GM19193 (cell line): Measurements from ENCODE around the gene KIF15.

Source experiments
- POLR2A ChIP-seq: IDR thresholded peaks from 4 replicates; pipeline ENCODE4 v1.6.1; 2011; ENCODE audit not compliant: insufficient read depth, insufficient read length; ENCODE audit errors: extremely low read depth

KIF15 gene

GRCh38 chr3:44782891-44783290 is 21.3 kb downstream of the KIF15 start:
- TF ChIP-seq POLR2A, result no peak

GRCh38 chr3:44795197-44795596 is 33.6 kb downstream of the KIF15 start:
- no peak for TF ChIP-seq POLR2A

GRCh38 chr3:44802011-44802410 is 40.4 kb downstream of the KIF15 start:
- no peak for TF ChIP-seq POLR2A

GRCh38 chr3:44803298-44803697 is 41.7 kb downstream of the KIF15 start:
- no peak for TF ChIP-seq POLR2A

GRCh38 chr3:44805960-44806359 is 44.4 kb downstream of the KIF15 start:
- no peak for TF ChIP-seq POLR2A

- no peak for TF ChIP-seq POLR2A
These were observed 53.2 kb downstream of the KIF15 start for GRCh38 chr3:44814751-44815150.

GRCh38 chr3:44825264-44825925 is 63.8 kb downstream of the KIF15 start:
- TF ChIP-seq POLR2A, result no peak

- no peak for TF ChIP-seq POLR2A
These were observed 65.6 kb downstream of the KIF15 start for GRCh38 chr3:44827196-44827595.

GRCh38 chr3:44831232-44831631 is 69.6 kb downstream of the KIF15 start:
- TF ChIP-seq POLR2A, result no peak

- no peak for TF ChIP-seq POLR2A
These were observed 70.4 kb downstream of the KIF15 start for GRCh38 chr3:44832032-44832431.

- TF ChIP-seq POLR2A, result no peak
These were observed 71.4 kb downstream of the KIF15 start for GRCh38 chr3:44832965-44833364.

- no peak for TF ChIP-seq POLR2A
These were observed 71.8 kb downstream of the KIF15 start for GRCh38 chr3:44833394-44833793.

- no peak for TF ChIP-seq POLR2A
These were observed 74.1 kb downstream of the KIF15 start for GRCh38 chr3:44835684-44836083.

- no peak for TF ChIP-seq POLR2A
These were observed 80.8 kb downstream of the KIF15 start for GRCh38 chr3:44842376-44842775.

GRCh38 chr3:44845528-44846520 is 84.2 kb downstream of the KIF15 start:
- no peak for TF ChIP-seq POLR2A

- TF ChIP-seq POLR2A, result no peak
These were observed 87.0 kb downstream of the KIF15 start for GRCh38 chr3:44848634-44849033.
